Measurements from ENCODE around the gene NLGN1. TPM values are rescaled to one million over a fixed set of nuclear protein-coding genes. Genes with fewer than 3 reads are reported as not detected.

NLGN1 gene
- total RNA-seq, 1 donor from 2014 or later: 59.1 TPM

DNA sequence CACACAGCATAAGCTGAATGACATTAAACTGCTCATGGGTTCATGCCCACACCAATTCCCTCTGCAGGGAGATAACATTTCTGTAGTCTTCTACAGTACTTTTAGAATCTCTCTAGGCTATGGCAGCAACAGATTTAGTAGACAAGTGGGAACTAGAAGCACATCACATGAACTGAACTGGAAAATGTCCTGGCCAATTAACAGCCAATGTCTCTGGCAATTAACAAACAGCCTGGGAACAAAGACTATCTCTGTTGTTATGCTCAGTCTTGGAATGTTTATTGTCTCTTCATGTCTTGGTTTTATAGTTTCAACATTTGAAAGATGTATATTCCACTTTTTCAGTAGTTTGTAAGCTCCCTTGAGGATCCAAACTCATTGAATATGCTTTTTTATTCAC lies 938.4 kb downstream of the NLGN1 start:
- DNase-seq (ENCODE audit: low spot score in 2 of 2) (no peak), FAIRE-seq (no peak)

Small RNAs within 50 kb of the gene (small RNA-seq; reads per million reads assigned to genes)
- not detected for gene RN7SKP234

Data from frontal cortex (tissue), 4 donors.